H1 (cell line): Measurements from ENCODE around the gene DAPK1. TPM values are rescaled to one million over a fixed set of nuclear protein-coding genes. Genes with fewer than 3 reads are reported as not detected.

Source experiments
- EP300 ChIP-seq, 2 experiments: IDR thresholded peaks; 1 replicate in 1 of 2; 2 replicates in 1 of 2; pipeline ENCODE4 v1.6.1; 2011 to 2012; ENCODE audit warnings: low read depth in 2 of 2, low read length in 2 of 2, mild to moderate bottlenecking in 2 of 2, borderline replicate concordance in 1 of 2, inconsistent platforms in 1 of 2, moderate library complexity in 1 of 2
- GABPA ChIP-seq: IDR thresholded peaks from 2 replicates; pipeline ENCODE4 v1.6.1; 2011; ENCODE audit warnings: mild to moderate bottlenecking, low read length, moderate library complexity, borderline replicate concordance; ENCODE audit not compliant: insufficient read depth
- MAFK ChIP-seq: IDR thresholded peaks from 2 replicates; pipeline ENCODE4 v1.6.1; 2012; ENCODE audit warnings: low read depth, mild to moderate bottlenecking, improper control_type of control experiment, low read length
- POU5F1 ChIP-seq: IDR thresholded peaks from 2 replicates; pipeline ENCODE4 v1.6.1; 2011; ENCODE audit warnings: low read depth, mild to moderate bottlenecking, low read length, moderate library complexity
- RBBP5 ChIP-seq: IDR thresholded peaks from 2 replicates; pipeline ENCODE4 v1.7.1; 2012; ENCODE audit warnings: low read depth, mild to moderate bottlenecking, inconsistent platforms, low read length, moderate library complexity, borderline replicate concordance
- SIRT6 ChIP-seq: IDR thresholded peaks from one replicate; pipeline ENCODE4 v1.7.1; 2012; ENCODE audit warnings: low read length, inconsistent platforms
- TEAD4 ChIP-seq: IDR thresholded peaks from 2 replicates; pipeline ENCODE4 v1.6.1; 2012; ENCODE audit warnings: low read depth, low read length, inconsistent platforms, mixed read lengths
- YY1 ChIP-seq: IDR thresholded peaks from 2 replicates; pipeline ENCODE4 v1.6.1; 2011; ENCODE audit warnings: low read depth, mild to moderate bottlenecking, low read length
- polyA plus RNA-seq, 7 experiments: library from polyadenylated mRNA; depleted of rRNA in 3 of 7; stranded (reverse) in 5 of 7; unstranded in 2 of 7; fragments of >200 nt in 5 of 7; fragments of 200-250 nt in 2 of 7; gene quantifications; 1 replicate in 5 of 7; 2 replicates in 1 of 7; 4 replicates in 1 of 7; pipeline versions ENCODE4 v1.2.1 to v1.2.3, GENCODE V29; 2011 to 2013; ENCODE audit warnings: missing spikeins in 2 of 7, mixed read lengths in 2 of 7
- total RNA-seq: library from RNA; stranded (reverse); fragmentation: NEBNext Ultra II Directional; extraction: Animal tissue kit (Norgen Biotek cat#: 25700); gene quantifications from 2 replicates; pipeline ENCODE4 v1.2.1, GENCODE V29; 2021

Gene DAPK1
- total and polyA plus RNA-seq, 2 of the 8 experiments (the other 6 are each of a cell fraction or from before 2014, with no cell fraction given): 62.4 to 131 TPM

GRCh38 chr9:87682085-87682484 lies 184.4 kb downstream of the DAPK1 start (continued):
- no peak for TF ChIP-seq POU5F1
- no peak for TF ChIP-seq MAFK
- TF ChIP-seq YY1: no peak
- TF ChIP-seq SIRT6: no peak
- no peak for TF ChIP-seq RBBP5
- no peak for TF ChIP-seq EP300 (IDR thresholded peaks at IDR 0.05; ENCODE audit: borderline replicate concordance in 1 of 2, low read depth in 2 of 2, low read length in 2 of 2)
- TF ChIP-seq GABPA: no peak
- TF ChIP-seq TEAD4: no peak
